ENCODE results near the gene ALK. TPM values are rescaled to one million over a fixed set of nuclear protein-coding genes. Genes with fewer than 3 reads are reported as not detected.

ALK gene
- polyA plus RNA-seq, 1 of the 3 experiments (the other 2 are of a cell fraction), result 0.30 TPM

DNA sequence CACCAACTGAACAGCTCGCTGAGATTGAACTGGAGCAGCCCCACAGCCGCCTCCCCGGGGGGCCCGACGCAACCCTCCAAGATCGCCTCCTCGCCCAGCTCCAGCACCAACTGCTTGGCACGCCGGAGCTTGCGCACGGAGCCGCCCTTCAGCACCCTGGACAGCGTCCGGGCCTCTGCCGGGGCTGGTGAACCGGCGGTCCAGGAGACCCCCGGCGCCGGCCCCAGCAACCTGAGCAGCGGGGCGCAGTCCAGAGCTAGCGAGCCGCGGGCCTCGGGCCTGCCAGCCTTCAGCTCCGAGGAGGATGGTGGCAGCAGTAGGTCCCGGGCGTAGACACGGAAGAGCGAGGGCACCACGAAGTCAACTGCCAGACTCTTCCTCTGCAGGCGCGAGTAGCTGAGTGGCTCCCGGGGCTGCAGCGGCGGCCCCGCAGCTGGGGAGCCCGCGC is 1.2 kb downstream of the ALK start:
- H3K9me2 ChIP-seq, result no peaks in the 10 kb centered on the region
- peak overlapping the region in 1 of 2 experiments; percentile 89; a peak in 2 of 4 replicates for H3K27ac ChIP-seq (ENCODE audit: low read depth in 2 of 2, low read length in 1 of 2)
- H3K79me2 ChIP-seq (ENCODE audit: insufficient read depth), result no peaks in the 10 kb centered on the region
- WGBS (ENCODE audit: low lambda C conversion rate), result 1% methylated on average over 16 of the region's 40 CpGs
- H2AFZ ChIP-seq (ENCODE audit: low read depth), result no peak overlapping the region
- no peaks in the 10 kb centered on the region for H3K36me3 ChIP-seq (replicated peaks in 1 of 2; ENCODE audit: control insufficient read depth in 1 of 2, insufficient read depth in 2 of 2, low read length in 1 of 2)
- no peaks in the 10 kb centered on the region for H3K9me3 ChIP-seq
- H3K4me3 ChIP-seq (ENCODE audit: low read depth in 2 of 2, low read length in 1 of 2), result peak overlapping the region; percentile 61 to 71
- POLR2A ChIA-PET, result interaction anchor here (0.5 to 6.6 kb wide), 23 partner anchors 9 to 658 kb away, joined by 3 to 66 read pairs (median 4); no protein-coding TSS in a partner anchor
- TF ChIP-seq NRF1 (IDR thresholded peaks at IDR 0.05; ENCODE audit: low read depth, low read length), result 0 out of 2 replicates have a peak, but pooled peaks have one; percentile 35
- peak; percentile 68 for TF ChIP-seq MXI1 (IDR thresholded peaks at IDR 0.05; ENCODE audit: low read depth, low read length)
- no peak for TF ChIP-seq YY1 (IDR thresholded peaks at IDR 0.05; ENCODE audit: low read depth)
- TF ChIP-seq, protein P1, sequence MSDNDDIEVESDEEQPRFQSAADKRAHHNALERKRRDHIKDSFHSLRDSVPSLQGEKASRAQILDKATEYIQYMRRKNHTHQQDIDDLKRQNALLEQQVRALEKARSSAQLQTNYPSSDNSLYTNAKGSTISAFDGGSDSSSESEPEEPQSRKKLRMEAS (IDR thresholded peaks at IDR 0.05; ENCODE audit: low read depth), result peak; percentile 50; the same call in 1 of the 2 replicates
- TF ChIP-seq, protein P2, sequence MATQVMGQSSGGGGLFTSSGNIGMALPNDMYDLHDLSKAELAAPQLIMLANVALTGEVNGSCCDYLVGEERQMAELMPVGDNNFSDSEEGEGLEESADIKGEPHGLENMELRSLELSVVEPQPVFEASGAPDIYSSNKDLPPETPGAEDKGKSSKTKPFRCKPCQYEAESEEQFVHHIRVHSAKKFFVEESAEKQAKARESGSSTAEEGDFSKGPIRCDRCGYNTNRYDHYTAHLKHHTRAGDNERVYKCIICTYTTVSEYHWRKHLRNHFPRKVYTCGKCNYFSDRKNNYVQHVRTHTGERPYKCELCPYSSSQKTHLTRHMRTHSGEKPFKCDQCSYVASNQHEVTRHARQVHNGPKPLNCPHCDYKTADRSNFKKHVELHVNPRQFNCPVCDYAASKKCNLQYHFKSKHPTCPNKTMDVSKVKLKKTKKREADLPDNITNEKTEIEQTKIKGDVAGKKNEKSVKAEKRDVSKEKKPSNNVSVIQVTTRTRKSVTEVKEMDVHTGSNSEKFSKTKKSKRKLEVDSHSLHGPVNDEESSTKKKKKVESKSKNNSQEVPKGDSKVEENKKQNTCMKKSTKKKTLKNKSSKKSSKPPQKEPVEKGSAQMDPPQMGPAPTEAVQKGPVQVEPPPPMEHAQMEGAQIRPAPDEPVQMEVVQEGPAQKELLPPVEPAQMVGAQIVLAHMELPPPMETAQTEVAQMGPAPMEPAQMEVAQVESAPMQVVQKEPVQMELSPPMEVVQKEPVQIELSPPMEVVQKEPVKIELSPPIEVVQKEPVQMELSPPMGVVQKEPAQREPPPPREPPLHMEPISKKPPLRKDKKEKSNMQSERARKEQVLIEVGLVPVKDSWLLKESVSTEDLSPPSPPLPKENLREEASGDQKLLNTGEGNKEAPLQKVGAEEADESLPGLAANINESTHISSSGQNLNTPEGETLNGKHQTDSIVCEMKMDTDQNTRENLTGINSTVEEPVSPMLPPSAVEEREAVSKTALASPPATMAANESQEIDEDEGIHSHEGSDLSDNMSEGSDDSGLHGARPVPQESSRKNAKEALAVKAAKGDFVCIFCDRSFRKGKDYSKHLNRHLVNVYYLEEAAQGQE (IDR thresholded peaks at IDR 0.05; ENCODE audit: low read depth, low read length), result peak; percentile 100
- CTCF ChIA-PET, result interaction anchor here (0.8 to 14.9 kb wide), 25 partner anchors 9 to 964 kb away, joined by 3 to 398 read pairs (median 4); no protein-coding TSS in a partner anchor
- H3F3A ChIP-seq (replicated peaks; ENCODE audit: insufficient read depth), result no peaks in the 10 kb centered on the region
- H3K4me2 ChIP-seq, result peak overlapping the region; percentile 92
- no peak overlapping the region for H3K9ac ChIP-seq
- H3K27me3 ChIP-seq (ENCODE audit: insufficient read depth), result peaks cover 38% of the 10 kb centered on the region
- no peak for DNase-seq
- no peaks in the 10 kb centered on the region for H4K20me1 ChIP-seq (ENCODE audit: insufficient read depth)
- H3K4me1 ChIP-seq (ENCODE audit: control insufficient read depth in 1 of 2, insufficient read depth in 2 of 2, low read depth in 1 of 2, low read length in 1 of 2), result peaks cover 0 to 37% of the 10 kb centered on the region in 2 experiments; a peak in 2 of 4 replicates

DNA sequence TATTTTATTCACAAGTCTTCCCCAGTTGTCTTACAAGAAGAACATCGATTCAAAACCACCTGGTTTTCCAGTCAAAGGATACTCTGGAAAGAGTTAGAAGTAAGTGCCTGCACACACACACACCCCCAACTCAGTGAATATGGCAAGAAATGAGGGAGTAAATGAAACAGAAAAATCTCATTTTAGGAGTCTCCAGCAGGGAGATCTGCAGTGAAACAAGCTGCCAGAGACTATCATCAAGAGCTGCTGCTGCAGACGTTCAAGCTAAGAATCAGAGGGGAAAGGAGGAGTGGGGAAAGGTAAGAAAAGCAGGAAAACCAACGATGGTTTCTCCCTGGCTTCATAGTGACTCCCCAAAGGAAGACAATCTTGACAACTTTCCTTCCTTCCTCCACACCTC is 2.4 kb downstream of the ALK start:
- no peak for DNase-seq
- H4K20me1 ChIP-seq (ENCODE audit: insufficient read depth), result no peaks in the 10 kb centered on the region
- no peak overlapping the region for H3K4me2 ChIP-seq
- no peaks in the 10 kb centered on the region for H3K9me2 ChIP-seq
- no peak overlapping the region for H2AFZ ChIP-seq (ENCODE audit: low read depth)
- peaks cover 38% of the 10 kb centered on the region for H3K27me3 ChIP-seq (ENCODE audit: insufficient read depth)
- no peaks in the 10 kb centered on the region for H3F3A ChIP-seq (replicated peaks; ENCODE audit: insufficient read depth)
- H3K79me2 ChIP-seq (ENCODE audit: insufficient read depth), result no peaks in the 10 kb centered on the region
- H3K36me3 ChIP-seq (replicated peaks in 1 of 2; ENCODE audit: control insufficient read depth in 1 of 2, insufficient read depth in 2 of 2, low read length in 1 of 2), result no peaks in the 10 kb centered on the region
- no peaks in the 10 kb centered on the region for H3K9me3 ChIP-seq
- ChIA-PET CTCF (interaction anchor here (0.9 to 14.9 kb wide), 14 partner anchors 10 to 960 kb away, joined by 3 to 398 read pairs (median 6); no protein-coding TSS in a partner anchor), POLR2A (interaction anchor here (0.7 to 6.6 kb wide), 6 partner anchors 268 to 1255 kb away, joined by 3 to 50 read pairs (median 10); no protein-coding TSS in a partner anchor)
- WGBS (ENCODE audit: low lambda C conversion rate), result 5% methylated on average over 3 of the region's 3 CpGs
- no peak overlapping the region for H3K9ac ChIP-seq
- H3K27ac ChIP-seq (ENCODE audit: low read depth in 2 of 2, low read length in 1 of 2), result peak overlapping the region in 1 of 2 experiments; percentile 89; a peak in 2 of 4 replicates
- peak overlapping the region in 1 of 2 experiments; percentile 71; a peak in 2 of 4 replicates for H3K4me3 ChIP-seq (ENCODE audit: low read depth in 2 of 2, low read length in 1 of 2)
- peaks cover 0 to 44% of the 10 kb centered on the region in 2 experiments; a peak in 2 of 4 replicates for H3K4me1 ChIP-seq (ENCODE audit: control insufficient read depth in 1 of 2, insufficient read depth in 2 of 2, low read depth in 1 of 2, low read length in 1 of 2)
- TF ChIP-seq TAF1 (IDR thresholded peaks at IDR 0.05; ENCODE audit: borderline replicate concordance, low read depth, low read length) (no peak), RAD21 (IDR thresholded peaks at IDR 0.05; ENCODE audit: low read length) (peak; percentile 9; the same call in 1 of the 2 replicates), EP300 (IDR thresholded peaks at IDR 0.05; ENCODE audit: borderline replicate concordance in 1 of 2, low read depth in 1 of 2, low read length in 1 of 2) (no peak), FOXJ3 (CRISPR knock-in tag; IDR thresholded peaks at IDR 0.05) (no peak), RCOR1 (IDR thresholded peaks at IDR 0.05; ENCODE audit: low read length) (no peak)
